Lower lobe of right lung (tissue), 2 donors: ENCODE data around the gene HDAC4. TPM values are rescaled to one million over a fixed set of nuclear protein-coding genes. Genes with fewer than 3 reads are reported as not detected.

ENCODE experiments used
- ATAC-seq, 2 donors: fragments of 200-7000 bp; cut with Tn5 transposase; one replicate each; pipeline ENCODE4 v1.9.1; 2020 to 2022; ENCODE audit warnings: mild to moderate bottlenecking in 2 of 2, moderate library complexity in 2 of 2
- DNase-seq: peaks from one replicate; pipeline ENCODE4 v3.0.0-alpha.2; 2020
- H3K27ac ChIP-seq: fragments of 200-600 bp; one replicate; pipeline ENCODE4 v1.8.0; 2022
- H3K27me3 ChIP-seq: fragments of 200-600 bp; one replicate; pipeline ENCODE4 v1.8.0; 2022; ENCODE audit warnings: low read depth
- H3K36me3 ChIP-seq: fragments of 200-600 bp; one replicate; pipeline ENCODE4 v1.8.0; 2022; ENCODE audit warnings: mild to moderate bottlenecking
- H3K4me1 ChIP-seq: fragments of 200-600 bp; one replicate; pipeline ENCODE4 v1.8.0; 2022
- H3K4me3 ChIP-seq: fragments of 200-600 bp; one replicate; pipeline ENCODE4 v1.8.0; 2022; ENCODE audit warnings: mild to moderate bottlenecking
- H3K9me3 ChIP-seq: fragments of 200-600 bp; one replicate; pipeline ENCODE4 v1.8.0; 2022
- CTCF ChIP-seq: fragments of 200-600 bp; IDR thresholded peaks from one replicate; pipeline ENCODE4 v1.8.0; 2022; ENCODE audit warnings: antibody characterized with exemption, mild to moderate bottlenecking
- intact Hi-C: fragments of 100-400 bp; cut with DNase I; formaldehyde crosslinking; loops from one replicate; pipeline ENCODE4 v1.11.0; 2022
- total RNA-seq: library from RNA; stranded (reverse); fragmentation: NEBNext Ultra II Directional; extraction: Animal tissue kit (Norgen Biotek cat#: 25700); gene quantifications from one replicate; pipeline ENCODE4 v1.2.1, GENCODE V29; 2021
- donor health status: DM: no; HTN: yes; CAD: no; lungs with severe emphysema.

HDAC4 gene
- total RNA-seq, 1 donor from 2014 or later, result 44.9 TPM

- no peak for ATAC-seq
- TF ChIP-seq CTCF, result no peak
- Histone ChIP-seq H3K36me3 (peaks cover 67% of the 10 kb centered on the region), H3K4me3 (no peak overlapping the region), H3K27ac (no peak overlapping the region), H3K9me3 (no peaks in the 10 kb centered on the region), H3K27me3 (no peaks in the 10 kb centered on the region), H3K4me1 (no peaks in the 10 kb centered on the region)
- peak; percentile 19 for DNase-seq
- intact Hi-C loops, result no loop called here
Observed at GRCh38 chr2:239146741-239147181, 254.1 kb downstream of the HDAC4 start.

GRCh38 chr2:239146011-239146641, 254.7 kb downstream of the HDAC4 start:
- DNase-seq, result peak; percentile 40
- no peak for TF ChIP-seq CTCF
- H3K27me3 ChIP-seq, result no peaks in the 10 kb centered on the region
- no peaks in the 10 kb centered on the region for H3K9me3 ChIP-seq
- H3K4me3 ChIP-seq, result no peak overlapping the region
- H3K4me1 ChIP-seq, result no peaks in the 10 kb centered on the region
- intact Hi-C loops, result no loop called here
- H3K27ac ChIP-seq, result no peak overlapping the region
- peaks cover 64% of the 10 kb centered on the region for H3K36me3 ChIP-seq
- no peak for ATAC-seq

- no peak overlapping the region for H3K4me3 ChIP-seq
- H3K36me3 ChIP-seq, result peaks cover 66% of the 10 kb centered on the region
- ATAC-seq (no peak), DNase-seq (no peak)
- TF ChIP-seq CTCF, result no peak
- H3K27me3 ChIP-seq, result no peaks in the 10 kb centered on the region
- H3K9me3 ChIP-seq, result no peaks in the 10 kb centered on the region
- intact Hi-C loops, result no loop called here
- no peaks in the 10 kb centered on the region for H3K4me1 ChIP-seq
- H3K27ac ChIP-seq, result no peak overlapping the region
Observed at GRCh38 chr2:239145601-239146000, 255.2 kb downstream of the HDAC4 start.

GRCh38 chr2:239145106-239145505, 255.7 kb downstream of the HDAC4 start:
- intact Hi-C loops, result no loop called here
- no peak for TF ChIP-seq CTCF
- H3K27ac ChIP-seq, result no peak overlapping the region
- no peak overlapping the region for H3K4me3 ChIP-seq
- no peak for ATAC-seq
- peak; percentile 27 for DNase-seq
- H3K27me3 ChIP-seq, result no peaks in the 10 kb centered on the region
- peaks cover 71% of the 10 kb centered on the region for H3K36me3 ChIP-seq
- H3K4me1 ChIP-seq, result no peaks in the 10 kb centered on the region
- no peaks in the 10 kb centered on the region for H3K9me3 ChIP-seq

- DNase-seq (no peak), ATAC-seq (no peak)
- Histone ChIP-seq H3K4me3 (no peak overlapping the region), H3K27ac (no peak overlapping the region), H3K27me3 (no peaks in the 10 kb centered on the region), H3K4me1 (no peaks in the 10 kb centered on the region), H3K36me3 (peaks cover 75% of the 10 kb centered on the region), H3K9me3 (no peaks in the 10 kb centered on the region)
- intact Hi-C loops, result no loop called here
- TF ChIP-seq CTCF, result no peak
Observed at GRCh38 chr2:239144713-239144999, 256.2 kb downstream of the HDAC4 start.
